Ovary (tissue), 9 donors: ENCODE results near the gene TTC3. TPM values are rescaled to one million over a fixed set of nuclear protein-coding genes. Genes with fewer than 3 reads are reported as not detected.

ENCODE experiments used
- DNase-seq, 5 donors: peaks; one replicate each; pipeline ENCODE4 v3.0.0-alpha.2; 2019 to 2020
- H3K27ac ChIP-seq, 2 donors: fragments of 200-600 bp; one replicate each; pipeline versions ENCODE4 v1.5.1 to v1.8.0; 2019 to 2022
- H3K27me3 ChIP-seq: fragments of 200-600 bp; one replicate; pipeline ENCODE4 v1.8.0; 2022
- H3K36me3 ChIP-seq: fragments of 200-600 bp; sonication (generic); one replicate; pipeline ENCODE4 v1.5.1; 2019
- H3K4me1 ChIP-seq: one replicate; pipeline ENCODE4 v1.8.1; 2013; ENCODE audit warnings: mild to moderate bottlenecking, moderate library complexity; ENCODE audit not compliant: insufficient read depth
- H3K4me3 ChIP-seq: fragments of 200-600 bp; sonication (generic); one replicate; pipeline ENCODE4 v1.5.1; 2017
- H3K9me3 ChIP-seq, 2 donors: fragments of 200-600 bp in 1 of 2; sonication (generic) in 1 of 2; one replicate each; pipeline versions ENCODE4 v1.5.1 to v1.8.1; 2013 to 2019; ENCODE audit warnings: mild to moderate bottlenecking in 1 of 2, moderate library complexity in 1 of 2
- EP300 ChIP-seq: sonication (generic); formaldehyde crosslinking; IDR thresholded peaks from one replicate; pipeline ENCODE4 v1.6.1; 2017; ENCODE audit warnings: antibody characterized with exemption
- POLR2A ChIP-seq: fragments of 450-650 bp; IDR thresholded peaks from one replicate; pipeline ENCODE4 v1.6.1; 2017; ENCODE audit warnings: antibody characterized with exemption, mild to moderate bottlenecking, moderate library complexity
- WGBS, 3 donors: extraction: QIAGEN DNeasy Blood & Tissue Kit in 1 of 3; methylation state at CpG; one replicate each; pipeline versions ENCODE4 v1.1.5 to v1.1.7; 2013 to 2017; 5-methylcytosine and 5-hydroxymethylcytosine counted together
- intact Hi-C, 4 donors: fragments of 100-400 bp; cut with DNase I; formaldehyde crosslinking; loops; one replicate each; pipeline versions ENCODE4 v1.11.0 to v1.15.1; 2022 to 2023
- polyA plus RNA-seq, 2 donors: library from polyadenylated mRNA; stranded (reverse); fragments of 200-250 nt in 1 of 2; fragments of 350-450 nt in 1 of 2; fragmentation: Illumina TruSeq in 1 of 2; extraction: RNeasy Lipid Tissue Mini Kit (QIAGEN cat#74804) in 1 of 2; gene quantifications; one replicate each; pipeline ENCODE4 v1.2.3, GENCODE V29; 2013 to 2014
- total RNA-seq, 7 donors: library from RNA; depleted of rRNA in 2 of 7; stranded (reverse); fragments of >200 nt in 2 of 7; fragmentation: NEBNext Ultra II Directional in 3 of 7; extraction: Animal tissue kit (Norgen Biotek cat#: 25700) in 3 of 7; gene quantifications; one replicate each; pipeline versions ENCODE4 v1.1.0 to v1.2.4, GENCODE V29; 2016 to 2023
- TF ChIP-seq, protein P1 (sequence below), 3 donors: fragments of 450-650 bp in 2 of 3; fragments of 200-600 bp in 1 of 3; IDR thresholded peaks; one replicate each; pipeline versions ENCODE4 v1.5.1 to v1.8.0; 2016 to 2022; ENCODE audit warnings: antibody characterized with exemption in 3 of 3, mild to moderate bottlenecking in 1 of 3
- donor health status: DM: no; HTN: no; CAD: no; lungs with moderate emphysema.
- donor health status: DM: no; HTN: no; CAD: no.
- donor health status: Bipolar disorder and iron deficiency.
- donor health status: DM: yes; HTN: yes; CAD: no.
- donor health status: DM: no; HTN: no; CAD: no.
- donor health status: DM: yes; HTN: yes; CAD: no.

The TTC3 gene
- total and polyA plus RNA-seq, 9 donors, result 58.2 to 192 (median 155) TPM

DNA sequence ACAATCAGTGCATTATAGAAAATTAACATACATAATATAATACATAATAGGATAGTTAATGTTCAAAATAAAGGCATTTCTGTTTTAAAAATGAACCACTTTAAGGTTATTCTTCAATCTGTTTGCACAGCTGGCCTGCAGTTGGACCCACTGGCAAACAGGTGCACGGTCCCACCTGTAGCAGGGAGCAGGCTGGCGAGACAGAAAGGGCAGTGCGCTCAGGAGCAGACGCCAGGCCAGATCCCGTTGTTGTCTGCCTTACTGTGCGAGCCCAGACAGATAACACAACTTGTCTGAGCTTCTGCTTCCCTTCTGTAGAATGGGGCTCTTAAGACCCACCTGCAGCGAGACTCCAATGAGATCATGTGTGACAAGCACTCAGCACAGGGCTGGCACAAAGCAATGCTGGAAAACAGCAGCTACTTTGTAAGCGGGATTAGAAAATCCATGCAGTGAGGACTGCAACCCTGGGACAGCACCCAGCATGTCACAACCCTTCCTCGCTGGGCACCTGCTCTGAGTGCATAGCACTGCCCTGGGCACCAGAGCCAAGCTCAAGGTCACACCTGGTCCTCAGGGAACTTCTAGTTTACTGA is 160.6 kb downstream of the TTC3 start:
- no peak for DNase-seq

DNA sequence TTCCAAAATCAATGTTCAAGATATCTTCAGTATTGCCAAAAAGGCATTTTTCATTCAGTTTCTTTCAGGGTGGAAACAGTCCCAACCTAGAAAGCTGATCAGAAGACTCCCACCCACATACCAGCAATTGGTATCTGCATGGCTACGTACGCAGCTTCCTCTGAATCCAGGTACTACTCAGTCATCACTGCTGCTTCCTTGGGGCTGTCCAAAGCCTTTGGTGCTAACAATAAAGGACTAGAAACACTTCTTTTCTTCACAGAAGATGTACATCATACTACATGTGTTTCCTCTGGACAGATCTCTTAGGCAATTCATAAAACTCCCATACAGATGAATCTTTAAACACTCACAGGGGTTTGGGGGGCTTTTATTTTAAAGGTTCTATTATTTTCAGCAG is 164.3 kb downstream of the TTC3 start:
- H3K36me3 ChIP-seq, result no peaks in the 10 kb centered on the region
- TF ChIP-seq, protein P1, sequence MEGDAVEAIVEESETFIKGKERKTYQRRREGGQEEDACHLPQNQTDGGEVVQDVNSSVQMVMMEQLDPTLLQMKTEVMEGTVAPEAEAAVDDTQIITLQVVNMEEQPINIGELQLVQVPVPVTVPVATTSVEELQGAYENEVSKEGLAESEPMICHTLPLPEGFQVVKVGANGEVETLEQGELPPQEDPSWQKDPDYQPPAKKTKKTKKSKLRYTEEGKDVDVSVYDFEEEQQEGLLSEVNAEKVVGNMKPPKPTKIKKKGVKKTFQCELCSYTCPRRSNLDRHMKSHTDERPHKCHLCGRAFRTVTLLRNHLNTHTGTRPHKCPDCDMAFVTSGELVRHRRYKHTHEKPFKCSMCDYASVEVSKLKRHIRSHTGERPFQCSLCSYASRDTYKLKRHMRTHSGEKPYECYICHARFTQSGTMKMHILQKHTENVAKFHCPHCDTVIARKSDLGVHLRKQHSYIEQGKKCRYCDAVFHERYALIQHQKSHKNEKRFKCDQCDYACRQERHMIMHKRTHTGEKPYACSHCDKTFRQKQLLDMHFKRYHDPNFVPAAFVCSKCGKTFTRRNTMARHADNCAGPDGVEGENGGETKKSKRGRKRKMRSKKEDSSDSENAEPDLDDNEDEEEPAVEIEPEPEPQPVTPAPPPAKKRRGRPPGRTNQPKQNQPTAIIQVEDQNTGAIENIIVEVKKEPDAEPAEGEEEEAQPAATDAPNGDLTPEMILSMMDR (IDR thresholded peaks at IDR 0.05), result no peak
- no peak for TF ChIP-seq EP300
- TF ChIP-seq POLR2A, result no peak
- DNase-seq, result no peak
- no peaks in the 10 kb centered on the region for H3K27me3 ChIP-seq
- WGBS, 3 donors, result 92 to 97% (median 97%) methylated on average over 2 of the region's 2 CpGs
- no peak overlapping the region for H3K4me3 ChIP-seq
- no peaks in the 10 kb centered on the region for H3K4me1 ChIP-seq
- H3K9me3 ChIP-seq, result no peaks in the 10 kb centered on the region
- H3K27ac ChIP-seq, result no peak overlapping the region
- intact Hi-C loops, result no loop called here

More for the DNA sequence above, 160.6 kb downstream of the TTC3 start:
- no peak for TF ChIP-seq POLR2A
- no peak for TF ChIP-seq EP300
- TF ChIP-seq, protein P1 (IDR thresholded peaks at IDR 0.05), result no peak
- H3K27me3 ChIP-seq, result no peaks in the 10 kb centered on the region
- 88 to 97% (median 93%) methylated on average over 9 of the region's 9 CpGs for WGBS, 3 donors
- no peaks in the 10 kb centered on the region for H3K9me3 ChIP-seq
- H3K27ac ChIP-seq, result no peak overlapping the region
- H3K4me1 ChIP-seq, result no peaks in the 10 kb centered on the region
- no peaks in the 10 kb centered on the region for H3K36me3 ChIP-seq
- no peak overlapping the region for H3K4me3 ChIP-seq
- intact Hi-C loops, result no loop called here

DNA sequence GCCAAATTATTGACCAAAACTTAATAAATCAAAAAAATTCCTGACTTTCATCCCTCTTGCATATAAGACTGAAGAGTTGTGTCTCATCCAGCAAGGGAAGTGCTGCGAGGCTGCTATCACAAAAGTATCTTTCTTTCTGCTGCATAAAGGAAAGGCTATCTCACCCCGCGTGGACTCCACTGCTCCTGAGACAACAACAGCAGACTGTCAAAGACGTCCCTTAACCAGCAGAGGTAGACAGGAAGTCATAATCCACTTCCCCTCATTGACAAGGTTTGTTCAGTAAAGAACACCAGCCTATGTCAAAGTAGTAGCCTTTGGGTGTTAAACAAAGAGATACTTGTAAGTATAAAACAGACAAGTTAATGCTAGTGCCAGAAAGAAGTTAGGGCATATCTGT is 164.7 kb downstream of the TTC3 start:
- intact Hi-C loops, result no loop called here
- Histone ChIP-seq H3K9me3 (no peaks in the 10 kb centered on the region), H3K36me3 (no peaks in the 10 kb centered on the region), H3K27ac (no peak overlapping the region), H3K4me3 (no peak overlapping the region), H3K4me1 (no peaks in the 10 kb centered on the region), H3K27me3 (no peaks in the 10 kb centered on the region)
- no peak for DNase-seq
- TF ChIP-seq POLR2A (no peak), EP300 (no peak)
- TF ChIP-seq, protein P1 (IDR thresholded peaks at IDR 0.05), result no peak
- 74 to 80% (median 74%) methylated on average over 4 of the region's 4 CpGs for WGBS, 3 donors

DNA sequence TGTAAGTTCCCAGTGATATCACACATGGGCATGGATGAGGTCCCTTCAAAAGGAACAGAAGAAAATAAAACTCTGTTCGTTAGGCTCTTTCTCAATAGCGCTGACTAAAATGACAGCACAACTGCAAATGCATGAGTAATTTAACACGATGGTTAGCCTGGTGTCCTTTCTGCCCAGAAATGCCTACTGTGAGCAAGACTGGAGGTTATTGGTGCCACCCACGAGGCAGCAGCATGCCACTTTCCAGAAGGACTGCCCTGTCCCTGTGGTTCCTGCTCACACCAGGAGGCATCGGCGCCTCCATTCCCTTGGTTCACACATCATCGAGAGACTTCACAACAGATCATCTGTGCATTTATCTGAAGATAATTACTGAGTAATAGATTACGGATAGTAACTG is 167.9 kb downstream of the TTC3 start:
- intact Hi-C loops, result no loop called here
- DNase-seq, result no peak
- Histone ChIP-seq H3K36me3 (no peaks in the 10 kb centered on the region), H3K27ac (no peak overlapping the region), H3K4me3 (no peak overlapping the region), H3K4me1 (no peaks in the 10 kb centered on the region), H3K27me3 (no peaks in the 10 kb centered on the region), H3K9me3 (no peaks in the 10 kb centered on the region)
- WGBS, 3 donors, result 84 to 97% (median 96%) methylated on average over 8 of the region's 8 CpGs
- TF ChIP-seq POLR2A, result no peak
- TF ChIP-seq, protein P1 (IDR thresholded peaks at IDR 0.05), result no peak
- TF ChIP-seq EP300, result no peak
